K562 (cell line): Measurements from ENCODE around the gene PPP2R2B.

Source experiments
- JUN ChIP-seq, 2 experiments: sonication (generic) in 1 of 2; formaldehyde crosslinking in 1 of 2; IDR thresholded peaks; 2 replicates each; pipeline versions ENCODE4 v1.6.1 to v1.8.0; 2012 to 2022; ENCODE audit warnings: borderline replicate concordance in 2 of 2, mild to moderate bottlenecking in 2 of 2, improper control_type of control experiment in 1 of 2, low read depth in 1 of 2, low read length in 1 of 2, missing genetic modification reagents in 1 of 2
- MXI1 ChIP-seq: IDR thresholded peaks from 2 replicates; pipeline ENCODE4 v1.6.1; 2011; ENCODE audit warnings: low read depth, mild to moderate bottlenecking, improper control_type of control experiment, low read length
- SMAD4 ChIP-seq: fragments of 250-450 bp; sonication (Bioruptor Pico); conservative IDR thresholded peaks from 2 replicates; pipeline ENCODE4 v1.8.0; 2021; ENCODE audit warnings: inconsistent platforms, mild to moderate bottlenecking, moderate library complexity
- TCF7 ChIP-seq: sonication (generic); IDR thresholded peaks from 2 replicates; pipeline ENCODE4 v1.6.1; 2016; ENCODE audit warnings: antibody characterized with exemption, borderline replicate concordance
- TF ChIP-seq, protein P1 (sequence below), 2 experiments: fragments of 450-650 bp in 1 of 2; sonication (generic) in 1 of 2; formaldehyde crosslinking in 1 of 2; IDR thresholded peaks in 1 of 2; conservative IDR thresholded peaks in 1 of 2; 2 replicates each; pipeline versions ENCODE4 v1.6.1 to v1.8.1; 2016 to 2023; ENCODE audit warnings: mild to moderate bottlenecking in 2 of 2, moderate library complexity in 2 of 2, inconsistent platforms in 1 of 2, missing genetic modification reagents in 1 of 2
- TF ChIP-seq, protein P2 (sequence below), 2 experiments: fragments of 450-650 bp; formaldehyde crosslinking in 1 of 2; IDR thresholded peaks; 2 replicates each; pipeline versions ENCODE4 v1.4.0 to v1.6.1; 2014 to 2020; ENCODE audit warnings: mild to moderate bottlenecking in 2 of 2, borderline replicate concordance in 1 of 2, low read depth in 1 of 2
- TF ChIP-seq, protein P3 (sequence below), 3 experiments: IDR thresholded peaks in 2 of 3; conservative IDR thresholded peaks in 1 of 3; 2 replicates each; pipeline ENCODE4 v1.5.1; 2011 to 2012; ENCODE audit warnings: low read length in 3 of 3, mild to moderate bottlenecking in 3 of 3, control low read depth in 2 of 3, improper control_type of control experiment in 1 of 3, inconsistent platforms in 1 of 3, low read depth in 1 of 3, mixed read lengths in 1 of 3, moderate library complexity in 1 of 3; ENCODE audit not compliant: insufficient read depth in 2 of 3
- TF ChIP-seq, protein P4 (sequence below): sonication (generic); formaldehyde crosslinking; IDR thresholded peaks from 2 replicates; pipeline ENCODE4 v1.5.0; 2020; ENCODE audit warnings: missing genetic modification reagents

DNA sequence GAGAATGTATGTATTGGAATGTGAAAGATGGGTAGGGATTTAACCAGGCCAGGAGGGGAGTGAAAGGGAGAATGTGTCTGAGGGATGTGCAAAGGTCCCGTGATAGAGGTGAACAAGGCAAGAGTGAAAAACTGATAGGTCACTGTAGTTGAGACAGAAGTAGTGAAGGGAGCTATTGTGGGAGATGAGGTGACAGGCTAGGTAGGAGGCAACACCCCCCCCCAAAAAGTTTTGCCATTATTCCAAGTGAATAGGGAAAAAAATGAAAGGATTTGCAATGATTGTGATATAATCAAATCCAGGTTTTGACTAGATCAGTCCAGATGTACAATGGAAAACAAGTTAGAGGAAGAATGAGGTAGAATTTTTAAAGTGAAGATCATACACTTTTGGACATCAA is 226.0 kb downstream of the PPP2R2B start:
- TF ChIP-seq, protein P1, sequence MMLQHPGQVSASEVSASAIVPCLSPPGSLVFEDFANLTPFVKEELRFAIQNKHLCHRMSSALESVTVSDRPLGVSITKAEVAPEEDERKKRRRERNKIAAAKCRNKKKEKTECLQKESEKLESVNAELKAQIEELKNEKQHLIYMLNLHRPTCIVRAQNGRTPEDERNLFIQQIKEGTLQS (IDR thresholded peaks at IDR 0.05): no peak
- TF ChIP-seq, protein P1 (CRISPR knock-in tag; conservative IDR thresholded peaks at IDR 0.05): no peak
- TF ChIP-seq, protein P2, sequence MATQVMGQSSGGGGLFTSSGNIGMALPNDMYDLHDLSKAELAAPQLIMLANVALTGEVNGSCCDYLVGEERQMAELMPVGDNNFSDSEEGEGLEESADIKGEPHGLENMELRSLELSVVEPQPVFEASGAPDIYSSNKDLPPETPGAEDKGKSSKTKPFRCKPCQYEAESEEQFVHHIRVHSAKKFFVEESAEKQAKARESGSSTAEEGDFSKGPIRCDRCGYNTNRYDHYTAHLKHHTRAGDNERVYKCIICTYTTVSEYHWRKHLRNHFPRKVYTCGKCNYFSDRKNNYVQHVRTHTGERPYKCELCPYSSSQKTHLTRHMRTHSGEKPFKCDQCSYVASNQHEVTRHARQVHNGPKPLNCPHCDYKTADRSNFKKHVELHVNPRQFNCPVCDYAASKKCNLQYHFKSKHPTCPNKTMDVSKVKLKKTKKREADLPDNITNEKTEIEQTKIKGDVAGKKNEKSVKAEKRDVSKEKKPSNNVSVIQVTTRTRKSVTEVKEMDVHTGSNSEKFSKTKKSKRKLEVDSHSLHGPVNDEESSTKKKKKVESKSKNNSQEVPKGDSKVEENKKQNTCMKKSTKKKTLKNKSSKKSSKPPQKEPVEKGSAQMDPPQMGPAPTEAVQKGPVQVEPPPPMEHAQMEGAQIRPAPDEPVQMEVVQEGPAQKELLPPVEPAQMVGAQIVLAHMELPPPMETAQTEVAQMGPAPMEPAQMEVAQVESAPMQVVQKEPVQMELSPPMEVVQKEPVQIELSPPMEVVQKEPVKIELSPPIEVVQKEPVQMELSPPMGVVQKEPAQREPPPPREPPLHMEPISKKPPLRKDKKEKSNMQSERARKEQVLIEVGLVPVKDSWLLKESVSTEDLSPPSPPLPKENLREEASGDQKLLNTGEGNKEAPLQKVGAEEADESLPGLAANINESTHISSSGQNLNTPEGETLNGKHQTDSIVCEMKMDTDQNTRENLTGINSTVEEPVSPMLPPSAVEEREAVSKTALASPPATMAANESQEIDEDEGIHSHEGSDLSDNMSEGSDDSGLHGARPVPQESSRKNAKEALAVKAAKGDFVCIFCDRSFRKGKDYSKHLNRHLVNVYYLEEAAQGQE (IDR thresholded peaks at IDR 0.05; ENCODE audit: borderline replicate concordance): no peak
- TF ChIP-seq, protein P2 (CRISPR knock-in tag; IDR thresholded peaks at IDR 0.05; ENCODE audit: low read depth): no peak
- no peak for TF ChIP-seq MXI1
- TF ChIP-seq, protein P3, sequence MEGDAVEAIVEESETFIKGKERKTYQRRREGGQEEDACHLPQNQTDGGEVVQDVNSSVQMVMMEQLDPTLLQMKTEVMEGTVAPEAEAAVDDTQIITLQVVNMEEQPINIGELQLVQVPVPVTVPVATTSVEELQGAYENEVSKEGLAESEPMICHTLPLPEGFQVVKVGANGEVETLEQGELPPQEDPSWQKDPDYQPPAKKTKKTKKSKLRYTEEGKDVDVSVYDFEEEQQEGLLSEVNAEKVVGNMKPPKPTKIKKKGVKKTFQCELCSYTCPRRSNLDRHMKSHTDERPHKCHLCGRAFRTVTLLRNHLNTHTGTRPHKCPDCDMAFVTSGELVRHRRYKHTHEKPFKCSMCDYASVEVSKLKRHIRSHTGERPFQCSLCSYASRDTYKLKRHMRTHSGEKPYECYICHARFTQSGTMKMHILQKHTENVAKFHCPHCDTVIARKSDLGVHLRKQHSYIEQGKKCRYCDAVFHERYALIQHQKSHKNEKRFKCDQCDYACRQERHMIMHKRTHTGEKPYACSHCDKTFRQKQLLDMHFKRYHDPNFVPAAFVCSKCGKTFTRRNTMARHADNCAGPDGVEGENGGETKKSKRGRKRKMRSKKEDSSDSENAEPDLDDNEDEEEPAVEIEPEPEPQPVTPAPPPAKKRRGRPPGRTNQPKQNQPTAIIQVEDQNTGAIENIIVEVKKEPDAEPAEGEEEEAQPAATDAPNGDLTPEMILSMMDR (IDR thresholded peaks at IDR 0.05 in 2 of 3, conservative IDR thresholded peaks at IDR 0.05 in 1 of 3; ENCODE audit: insufficient read depth in 2 of 3, low read depth in 1 of 3, low read length in 3 of 3): no peak
- TF ChIP-seq TCF7: no peak
- no peak for TF ChIP-seq SMAD4 (CRISPR knock-in tag)
- TF ChIP-seq, protein P4, sequence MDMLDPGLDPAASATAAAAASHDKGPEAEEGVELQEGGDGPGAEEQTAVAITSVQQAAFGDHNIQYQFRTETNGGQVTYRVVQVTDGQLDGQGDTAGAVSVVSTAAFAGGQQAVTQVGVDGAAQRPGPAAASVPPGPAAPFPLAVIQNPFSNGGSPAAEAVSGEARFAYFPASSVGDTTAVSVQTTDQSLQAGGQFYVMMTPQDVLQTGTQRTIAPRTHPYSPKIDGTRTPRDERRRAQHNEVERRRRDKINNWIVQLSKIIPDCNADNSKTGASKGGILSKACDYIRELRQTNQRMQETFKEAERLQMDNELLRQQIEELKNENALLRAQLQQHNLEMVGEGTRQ: no peak
- TF ChIP-seq JUN (IDR thresholded peaks at IDR 0.05; ENCODE audit: borderline replicate concordance, low read depth, low read length): no peak
- TF ChIP-seq JUN (CRISPR knock-in tag; IDR thresholded peaks at IDR 0.05; ENCODE audit: borderline replicate concordance): no peak
